Stimulated activated naive CD4-positive, alpha-beta T cell (primary cell): ENCODE results near the gene ZNF365.

ENCODE experiments used
- DNase-seq, 6 experiments: peaks; one replicate each; lab custom pipeline; 2025; lab: John Stamatoyannopoulos, UW

Gene ZNF365

DNA sequence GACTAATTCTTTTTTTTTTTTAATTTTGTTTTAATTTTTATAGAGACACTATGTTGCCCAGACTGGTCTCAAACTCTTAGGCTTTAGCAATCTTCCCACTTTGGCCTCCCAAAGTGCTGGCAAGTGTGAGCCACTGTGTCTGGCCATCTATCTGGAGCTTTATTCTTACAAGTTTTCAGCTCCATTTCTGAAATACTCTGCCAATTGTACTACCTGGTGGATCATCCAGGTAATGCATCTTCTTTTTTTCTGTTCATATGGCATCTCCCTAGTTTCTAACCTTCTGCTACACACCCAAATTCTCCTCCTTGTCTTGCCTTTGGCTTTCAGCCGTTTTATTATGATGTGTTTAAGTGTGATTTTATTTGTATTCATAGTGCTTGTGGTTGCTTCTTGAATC lies 40.2 kb downstream of the ZNF365 start:
- DNase-seq: no peak

GRCh38 chr10:62422068-62422590 lies 48.0 kb downstream of the ZNF365 start:
- DNase-seq: no peak

- DNase-seq: peak in 1 of 6 experiments; percentile 2
Observed at GRCh38 chr10:62424026-62424425, 49.9 kb downstream of the ZNF365 start.

- DNase-seq: no peak
Observed at GRCh38 chr10:62426086-62426485, 51.9 kb downstream of the ZNF365 start.

DNA sequence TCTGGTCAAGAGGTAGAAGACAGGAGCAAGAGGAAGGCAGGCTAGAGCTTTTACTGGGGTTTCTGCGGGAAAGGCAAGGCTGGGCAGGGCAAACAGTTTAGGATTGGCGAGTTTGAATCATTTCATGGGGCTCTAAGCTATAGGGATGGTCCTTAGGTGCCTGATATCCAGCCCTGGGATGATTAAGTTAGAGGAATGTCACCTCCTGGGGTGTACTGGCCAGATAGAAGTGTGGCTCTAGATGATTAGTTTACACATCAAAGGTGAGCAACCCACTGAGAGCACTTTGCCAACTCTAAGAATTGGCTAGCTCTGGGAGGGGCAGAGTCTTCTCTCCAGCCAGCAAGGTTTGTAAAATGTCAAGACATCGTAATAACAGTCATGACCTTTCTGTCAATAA lies 52.4 kb downstream of the ZNF365 start:
- DNase-seq: no peak

- DNase-seq: no peak
Observed at GRCh38 chr10:62430881-62431280, 56.7 kb downstream of the ZNF365 start.

DNA sequence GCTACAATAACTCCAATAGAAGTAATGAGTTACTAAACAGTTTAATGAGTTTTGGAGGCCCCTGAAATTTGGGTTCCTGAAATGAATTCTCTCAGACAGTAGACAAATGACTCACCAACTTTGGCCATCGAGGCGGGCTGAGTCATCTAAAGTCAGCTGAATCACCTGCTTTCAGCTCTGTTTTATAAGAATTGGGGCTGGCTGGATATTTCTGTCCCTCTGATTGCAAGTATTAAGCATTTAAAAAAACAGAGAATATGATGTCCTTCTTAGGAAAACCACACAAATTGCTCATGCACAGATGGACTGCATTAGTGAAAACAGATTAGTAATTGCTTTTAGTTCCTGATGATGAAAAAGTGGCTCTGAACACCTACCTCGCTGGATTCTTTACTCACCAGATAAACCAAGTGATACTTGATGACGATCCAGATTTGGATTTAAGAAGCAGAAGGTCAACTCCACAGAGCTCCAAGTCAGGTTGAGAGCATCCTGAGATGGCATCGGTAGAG lies 59.1 kb downstream of the ZNF365 start:
- no peak for DNase-seq

DNA sequence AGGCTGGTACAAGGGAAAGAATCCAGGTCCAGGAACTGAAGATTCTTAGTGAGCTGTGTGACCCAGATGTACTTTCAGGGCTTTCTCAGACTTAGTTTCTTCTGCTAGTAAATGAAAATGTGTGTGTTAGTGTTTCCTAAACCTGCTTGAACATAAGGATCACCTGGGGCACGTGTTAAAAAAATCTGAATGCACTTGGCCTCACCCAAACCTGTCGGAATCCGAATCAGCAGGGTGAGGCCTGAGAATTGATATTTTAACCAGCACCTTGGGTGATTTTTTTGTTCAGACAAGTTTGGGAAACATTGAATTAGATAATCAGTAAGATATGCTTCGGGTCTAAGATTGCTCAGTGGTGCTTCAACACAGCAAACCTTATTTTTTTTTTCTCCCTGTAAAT lies 59.7 kb downstream of the ZNF365 start:
- DNase-seq: no peak

GRCh38 chr10:62437696-62438095 lies 63.5 kb downstream of the ZNF365 start:
- DNase-seq: peak in 4 of 6 experiments; percentile 0 to 74 (median 56)

GRCh38 chr10:62442006-62442405 lies 67.8 kb downstream of the ZNF365 start:
- DNase-seq: no peak

DNA sequence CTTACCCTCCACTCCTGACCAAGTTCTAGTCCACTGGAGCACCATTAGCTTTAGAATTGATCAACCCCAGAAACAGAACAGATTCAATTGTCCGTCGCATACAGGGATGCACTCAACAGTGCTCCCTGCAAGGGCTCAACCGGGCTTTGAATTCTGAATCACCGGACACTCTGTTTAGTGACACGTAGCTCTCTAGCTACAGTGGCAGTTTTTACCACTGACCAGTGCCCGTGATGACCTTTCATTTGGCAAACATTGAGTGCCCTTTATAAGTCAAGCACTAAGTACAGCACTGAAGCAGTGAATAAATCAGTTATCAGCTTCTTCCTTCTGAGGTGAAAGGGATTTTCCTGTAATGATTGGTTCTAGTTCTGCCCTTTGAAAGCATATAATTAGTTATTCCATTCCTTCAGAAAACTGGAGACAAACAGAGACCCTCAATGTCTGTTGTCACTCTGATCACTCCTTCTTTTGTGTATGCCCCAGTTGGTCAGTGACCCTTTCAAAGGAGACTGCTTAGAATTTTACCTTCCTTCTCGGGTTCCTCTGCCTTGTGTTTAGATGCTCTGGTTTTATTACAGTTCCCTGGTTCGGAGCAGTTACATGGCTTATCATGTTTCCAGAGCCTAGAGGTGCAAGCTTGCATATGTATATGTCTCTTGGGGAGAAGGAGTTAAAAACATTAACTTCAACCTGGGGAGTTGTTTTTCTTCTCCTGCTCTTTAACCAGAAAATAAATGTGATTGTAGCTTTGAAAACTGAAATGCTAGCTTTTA lies 68.9 kb downstream of the ZNF365 start:
- DNase-seq: no peak

GRCh38 chr10:62443866-62444265 lies 69.7 kb downstream of the ZNF365 start:
- no peak for DNase-seq

DNA sequence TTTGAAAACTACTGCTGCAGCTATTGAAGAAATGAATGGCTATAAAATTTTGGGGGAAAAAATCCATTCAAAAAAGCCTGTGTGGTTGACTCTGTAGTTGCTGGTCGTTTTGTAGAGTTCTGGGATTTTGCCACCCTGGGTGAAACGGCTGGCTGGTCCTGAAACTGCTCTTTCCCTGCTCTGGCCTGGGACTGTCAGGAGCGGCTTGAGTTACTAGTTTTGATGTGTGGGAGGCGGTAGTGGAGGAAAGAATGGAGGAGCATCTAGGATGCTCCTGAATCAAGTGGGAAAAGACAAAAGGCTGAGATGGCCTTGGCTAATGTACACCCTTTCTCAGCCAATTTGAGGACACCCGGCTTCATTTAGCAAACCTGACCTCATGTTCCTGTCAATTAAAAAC lies 72.5 kb downstream of the ZNF365 start:
- DNase-seq: no peak

GRCh38 chr10:62450912-62451610 lies 76.9 kb downstream of the ZNF365 start:
- no peak for DNase-seq

- no peak for DNase-seq
Observed at GRCh38 chr10:62451611-62451975, 77.4 kb downstream of the ZNF365 start.
